HG02870 (cell line): ENCODE data around the gene LIPE.

Experiments used
- ATAC-seq: cut with Tn5 transposase; IDR thresholded peaks from one replicate; pipeline ENCODE4 v1.9.1; 2021; ENCODE audit warnings: mild to moderate bottlenecking, moderate library complexity; ENCODE audit not compliant: unreplicated experiment

Gene LIPE

GRCh38 chr19:42357290-42357689 is 69.9 kb downstream of the LIPE start:
- no peak for ATAC-seq

GRCh38 chr19:42356686-42357085 is 70.5 kb downstream of the LIPE start:
- no peak for ATAC-seq

GRCh38 chr19:42355896-42356295 is 71.3 kb downstream of the LIPE start:
- ATAC-seq, result no peak

- no peak for ATAC-seq
These were observed 73.7 kb downstream of the LIPE start for GRCh38 chr19:42353341-42354015.

GRCh38 chr19:42352301-42353259 is 74.6 kb downstream of the LIPE start:
- ATAC-seq, result no peak
